ENCODE data around the gene ITGB4.

DNA sequence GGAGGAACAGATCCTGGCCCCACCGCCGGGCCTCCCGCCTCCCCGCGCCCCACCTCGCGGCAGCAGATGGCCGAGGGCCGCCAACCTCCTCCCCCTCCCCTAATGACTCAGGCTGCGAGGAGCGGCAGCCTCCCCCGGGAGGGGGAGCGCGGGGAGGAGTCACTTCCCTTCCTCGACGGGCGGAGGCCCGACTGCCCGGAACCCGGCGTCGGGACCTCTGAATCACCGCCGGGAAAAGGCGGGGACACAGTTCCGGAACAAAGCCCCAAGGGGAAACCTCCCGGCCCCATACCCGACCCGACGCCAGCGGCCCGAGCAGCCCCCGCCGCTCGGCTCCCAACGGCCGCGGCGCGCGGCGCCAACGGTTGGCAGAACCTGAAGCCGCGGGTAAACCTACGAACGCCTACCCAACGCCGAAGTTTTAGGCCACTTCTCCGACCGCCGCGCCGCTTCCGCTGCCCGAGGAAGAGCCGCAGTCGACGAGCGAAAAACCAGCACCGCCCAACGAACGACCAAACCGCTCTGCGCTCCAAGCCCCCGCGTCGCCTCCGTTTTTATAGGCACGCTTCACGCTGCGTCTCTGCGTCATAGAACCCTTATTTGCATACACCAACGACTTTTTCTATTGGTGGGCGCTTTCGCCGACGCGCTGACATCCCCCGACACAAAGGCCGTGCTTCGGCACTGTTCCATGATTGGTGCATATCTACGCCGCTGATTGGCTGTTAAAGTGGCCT is 58.2 kb downstream of the ITGB4 start:
- TF ChIP-seq, protein P1, sequence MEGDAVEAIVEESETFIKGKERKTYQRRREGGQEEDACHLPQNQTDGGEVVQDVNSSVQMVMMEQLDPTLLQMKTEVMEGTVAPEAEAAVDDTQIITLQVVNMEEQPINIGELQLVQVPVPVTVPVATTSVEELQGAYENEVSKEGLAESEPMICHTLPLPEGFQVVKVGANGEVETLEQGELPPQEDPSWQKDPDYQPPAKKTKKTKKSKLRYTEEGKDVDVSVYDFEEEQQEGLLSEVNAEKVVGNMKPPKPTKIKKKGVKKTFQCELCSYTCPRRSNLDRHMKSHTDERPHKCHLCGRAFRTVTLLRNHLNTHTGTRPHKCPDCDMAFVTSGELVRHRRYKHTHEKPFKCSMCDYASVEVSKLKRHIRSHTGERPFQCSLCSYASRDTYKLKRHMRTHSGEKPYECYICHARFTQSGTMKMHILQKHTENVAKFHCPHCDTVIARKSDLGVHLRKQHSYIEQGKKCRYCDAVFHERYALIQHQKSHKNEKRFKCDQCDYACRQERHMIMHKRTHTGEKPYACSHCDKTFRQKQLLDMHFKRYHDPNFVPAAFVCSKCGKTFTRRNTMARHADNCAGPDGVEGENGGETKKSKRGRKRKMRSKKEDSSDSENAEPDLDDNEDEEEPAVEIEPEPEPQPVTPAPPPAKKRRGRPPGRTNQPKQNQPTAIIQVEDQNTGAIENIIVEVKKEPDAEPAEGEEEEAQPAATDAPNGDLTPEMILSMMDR (IDR thresholded peaks at IDR 0.05), result peak in 1 of 5 experiments; percentile 53
- TF ChIP-seq EP300 (IDR thresholded peaks at IDR 0.05), result peak; percentile 90 to 100

All from tibial nerve (tissue), 4 donors.